NCI-H524 treated with DMSO at 0.1 percent for 48 hours (cell line): Measurements from ENCODE around the gene RNF4.
"Not testable (repeated sequence)": the region's sequence is repeated elsewhere in the genome, so short reads cannot be mapped to it uniquely, and the experiment has no call there.

ENCODE experiments used
- DNase-seq: peaks from one replicate; lab custom pipeline; 2025; lab: John Stamatoyannopoulos, UW

Gene RNF4

DNA sequence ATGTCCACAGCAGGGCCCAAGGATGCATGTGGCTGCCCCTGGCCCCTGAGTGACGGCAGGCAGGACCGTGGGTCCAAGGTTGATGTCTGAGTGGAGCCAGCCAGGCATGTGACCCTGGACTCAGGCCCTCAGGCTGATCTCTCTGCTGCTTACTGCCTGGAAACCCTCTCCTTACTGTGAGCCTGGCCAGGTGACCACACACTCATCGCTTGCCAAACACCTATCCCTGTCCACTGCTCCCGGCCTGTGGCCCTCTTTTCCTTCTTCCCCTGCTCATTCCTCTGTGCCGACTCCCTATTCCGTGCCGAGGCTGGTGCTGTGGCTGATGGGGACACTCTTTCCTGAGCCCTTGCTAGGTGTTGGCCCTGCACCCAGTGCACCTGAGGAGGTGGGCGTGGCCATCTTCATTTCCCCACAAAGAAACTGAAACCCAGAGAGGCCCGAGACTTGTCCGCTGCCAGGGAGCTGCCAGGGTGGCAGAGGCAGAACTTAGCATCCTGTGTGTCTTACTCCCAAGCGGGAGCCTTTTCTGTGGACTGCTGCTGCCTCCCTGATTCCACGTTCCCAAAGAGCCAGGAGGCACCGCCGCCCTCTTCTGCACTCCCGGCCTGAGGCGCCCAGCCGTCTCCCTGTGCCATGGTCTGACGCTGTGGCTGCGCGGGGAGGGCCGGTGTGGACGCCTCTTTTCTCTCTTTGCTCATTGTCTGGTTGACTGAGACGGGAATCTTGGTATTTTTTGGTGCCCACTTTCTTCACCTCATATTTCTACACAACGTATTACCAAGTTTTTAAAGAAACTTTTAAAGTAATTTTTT is 11.2 kb upstream of the RNF4 start:
- DNase-seq = no peak

DNA sequence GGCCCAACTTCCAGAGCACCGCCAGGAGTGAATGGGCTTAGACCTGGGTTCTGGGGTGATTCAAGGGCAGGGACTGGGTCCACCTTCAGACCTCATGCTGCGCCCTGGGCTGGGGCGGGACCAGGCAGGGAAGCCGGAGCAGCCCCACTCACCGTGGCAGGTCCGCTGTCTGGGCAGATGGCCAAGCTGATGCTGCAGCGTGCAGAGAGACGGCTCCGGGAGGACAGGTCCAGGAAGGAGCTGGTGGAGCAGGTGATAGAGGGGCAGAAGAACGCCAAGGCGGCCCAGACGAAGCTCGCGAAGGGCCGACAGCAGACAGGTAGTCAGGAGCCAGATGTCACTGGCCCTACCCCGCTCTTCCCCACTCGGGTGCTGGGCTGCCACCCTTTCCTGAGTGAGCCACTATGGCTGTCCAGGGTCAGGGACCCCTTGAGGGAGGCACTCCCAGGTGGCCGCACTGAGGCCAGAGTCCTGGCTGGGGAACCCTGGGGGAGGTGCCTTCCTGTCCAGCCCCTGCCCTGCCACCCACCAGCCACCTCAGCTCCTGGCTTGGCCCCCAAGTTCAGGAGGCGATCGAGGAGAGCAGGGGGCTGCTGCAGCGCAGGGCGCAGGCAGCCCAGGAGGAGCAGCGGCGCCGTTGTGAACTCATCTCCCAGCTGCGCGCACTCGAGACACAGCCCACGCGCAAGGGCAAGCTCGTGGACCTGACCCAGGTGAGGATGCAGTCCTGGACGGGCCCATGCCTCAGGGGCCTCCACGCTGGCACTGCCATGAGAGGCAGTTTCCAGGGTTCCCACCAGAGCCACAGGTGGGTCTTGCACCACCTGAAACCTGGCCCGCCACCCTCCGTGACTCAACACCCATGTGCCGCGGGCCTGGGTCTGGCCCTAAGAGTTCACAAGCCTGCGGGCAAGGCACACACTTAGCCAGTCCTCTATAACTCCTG is 10.1 kb upstream of the RNF4 start:
- DNase-seq = no peak

DNA sequence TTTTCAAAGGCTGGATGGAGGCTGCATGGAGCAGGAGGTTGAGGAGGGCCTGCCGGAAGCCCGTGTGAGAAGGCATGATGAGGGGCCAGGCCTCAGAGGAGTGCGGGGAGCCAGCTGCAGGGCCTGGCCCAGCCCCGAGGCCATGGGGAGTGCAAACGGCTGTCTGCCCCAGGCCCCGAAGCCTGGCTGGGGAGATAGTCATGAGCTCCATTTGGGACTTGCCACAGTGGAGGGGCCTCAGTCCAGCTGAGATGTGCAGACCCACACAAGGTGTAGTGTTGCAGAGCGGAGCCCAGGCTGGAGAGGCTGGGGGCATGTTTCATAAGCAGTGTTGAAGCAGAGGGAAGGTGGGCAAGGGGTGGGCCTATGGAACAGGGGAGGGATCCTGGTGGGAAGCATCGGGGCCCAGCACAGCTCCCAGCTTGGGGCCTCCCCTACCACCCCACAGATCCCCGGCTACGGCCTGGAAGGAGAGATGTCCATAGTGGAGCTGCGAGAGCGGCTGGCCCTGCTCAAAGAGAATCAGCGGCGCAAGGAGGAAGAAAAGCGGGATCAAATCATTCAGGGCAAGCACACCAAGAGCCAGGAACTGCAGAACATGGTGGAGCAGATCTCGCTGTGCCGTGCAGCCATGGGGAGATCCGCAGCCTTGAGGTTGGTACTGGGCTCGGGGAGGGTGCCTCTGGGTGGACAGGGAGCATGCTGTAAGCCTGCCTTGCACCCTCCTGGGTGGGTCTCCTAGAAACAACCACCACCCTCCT is 9.1 kb upstream of the RNF4 start:
- no peak for DNase-seq

DNA sequence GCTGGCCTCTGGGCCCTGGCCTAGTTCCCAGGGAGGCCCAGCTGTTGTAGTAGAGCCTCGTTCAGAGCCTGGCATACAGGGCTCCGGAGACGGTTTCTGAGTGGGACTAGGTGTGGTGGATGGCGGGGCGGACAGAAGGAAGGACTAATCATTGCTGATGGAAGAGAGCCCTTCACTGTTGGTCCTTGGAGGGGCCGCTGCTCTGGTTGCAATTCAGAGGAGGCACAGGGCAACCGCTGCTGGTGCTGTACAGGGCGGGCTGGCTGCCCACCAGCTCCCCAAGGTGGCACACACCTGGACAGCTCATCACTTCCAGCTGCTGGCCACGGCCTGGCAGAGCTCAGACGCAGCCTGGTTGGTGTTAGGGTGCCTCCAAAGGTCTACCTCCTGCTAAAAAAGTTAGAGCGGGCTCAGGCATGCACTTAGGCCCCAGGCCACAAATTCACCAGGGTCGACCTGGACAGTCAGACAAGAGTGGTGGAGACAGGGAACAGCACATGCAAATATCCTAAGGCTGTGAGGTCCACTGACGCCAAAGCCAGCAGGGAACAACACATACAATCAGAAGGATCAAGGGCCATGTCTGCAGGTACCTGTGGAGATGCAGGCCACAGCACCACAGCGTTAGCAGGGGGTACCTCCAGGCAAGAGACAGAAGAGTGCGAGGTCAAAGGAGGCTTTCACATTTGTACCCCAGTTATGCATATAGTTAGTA is 7.5 kb upstream of the RNF4 start:
- DNase-seq = no peak

DNA sequence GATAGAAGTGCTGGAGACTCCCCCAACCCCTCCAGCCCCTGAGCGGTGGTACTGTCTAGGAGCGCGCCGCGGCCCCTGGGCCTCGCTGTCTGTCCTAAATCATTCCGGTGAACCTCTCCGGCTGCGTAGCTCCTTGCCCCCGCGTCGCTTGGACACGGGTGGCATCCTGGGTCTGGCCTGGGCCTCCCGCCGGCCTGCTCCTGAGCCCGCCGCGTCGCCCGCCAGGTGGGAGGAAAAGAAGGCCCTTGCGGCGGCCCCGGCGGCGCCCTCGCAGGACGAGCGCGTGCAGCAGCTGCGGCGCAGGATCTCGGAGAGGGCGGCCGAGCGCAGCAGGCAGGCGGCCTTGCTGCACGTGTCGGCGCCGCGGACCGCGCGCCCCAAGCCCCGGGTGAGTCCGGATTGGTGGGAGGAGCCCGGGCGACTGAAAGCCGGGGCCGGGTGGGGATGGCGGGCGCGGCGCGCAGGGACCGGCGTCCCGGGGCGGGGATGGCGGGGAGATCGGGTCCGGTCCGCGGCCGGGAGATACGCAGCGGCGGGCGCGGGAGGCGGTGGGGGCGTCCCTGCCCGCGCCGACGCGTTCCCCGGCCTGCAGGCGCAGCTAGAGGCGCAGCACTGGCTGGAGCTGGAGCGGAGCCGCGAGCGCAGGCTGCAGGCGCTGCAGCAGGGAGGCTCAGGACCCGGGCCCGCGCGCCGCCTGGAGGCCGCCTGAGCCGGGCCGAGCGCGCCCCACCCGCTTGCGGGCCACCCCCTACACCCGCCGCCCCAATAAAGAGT is 6.5 kb upstream of the RNF4 start:
- DNase-seq = peak; percentile 8

DNA sequence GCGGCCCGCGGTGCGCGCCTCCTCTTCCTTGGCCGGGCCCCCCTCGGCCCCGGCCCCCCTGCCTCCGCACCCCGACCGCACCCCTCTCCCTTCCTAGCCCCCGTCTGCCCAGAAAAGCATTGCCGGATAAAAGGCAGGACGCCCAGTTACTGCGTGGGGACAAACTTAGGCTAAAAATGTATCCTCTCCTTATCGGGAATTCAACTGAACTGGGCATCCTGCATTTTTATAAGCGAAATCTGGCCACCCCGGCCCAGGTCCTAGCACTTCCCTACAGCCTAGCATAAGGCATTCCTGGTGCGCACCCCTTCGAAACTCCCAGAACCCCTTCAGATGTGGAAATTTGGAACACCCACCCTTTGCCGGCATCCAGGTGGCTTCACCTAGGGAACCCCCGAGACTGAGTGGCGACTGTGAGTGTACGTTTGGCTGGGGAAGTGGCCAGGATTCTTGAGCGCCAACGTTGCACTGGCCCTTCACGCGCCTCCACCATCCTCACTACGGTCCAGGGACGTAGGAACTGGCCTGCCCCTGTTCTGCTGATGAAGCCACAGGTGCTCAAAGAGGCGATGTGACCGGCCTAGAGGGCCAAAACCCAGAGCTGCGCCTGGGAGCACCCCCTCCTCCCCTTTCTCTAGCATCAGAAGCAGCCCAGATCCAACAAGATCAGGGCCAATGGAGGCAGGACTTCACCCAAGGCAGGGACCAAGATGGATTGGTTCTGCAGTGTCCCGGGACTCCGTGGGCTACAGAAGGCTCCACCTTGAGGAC is 5.7 kb upstream of the RNF4 start:
- DNase-seq = no peak

DNA sequence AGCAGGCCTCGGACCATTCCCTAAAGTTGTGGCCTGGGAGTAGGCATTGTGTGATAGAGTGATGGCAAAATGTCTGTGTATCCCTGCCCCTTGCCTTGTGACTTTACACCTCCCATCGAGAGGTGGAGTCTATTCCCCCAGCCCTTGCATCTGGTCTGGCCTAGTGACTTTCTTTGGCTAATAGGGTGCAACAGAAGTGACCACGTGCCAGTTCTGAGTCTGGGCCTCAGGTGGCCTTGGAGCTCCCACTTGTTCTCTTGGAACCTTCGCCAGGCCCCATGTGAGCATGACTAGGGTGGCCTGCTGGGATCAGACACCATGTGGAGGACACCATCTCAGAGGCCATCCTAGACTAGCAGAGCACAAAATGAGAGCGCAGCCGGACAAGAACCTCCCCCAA is 3.9 kb upstream of the RNF4 start:
- DNase-seq = no peak

DNA sequence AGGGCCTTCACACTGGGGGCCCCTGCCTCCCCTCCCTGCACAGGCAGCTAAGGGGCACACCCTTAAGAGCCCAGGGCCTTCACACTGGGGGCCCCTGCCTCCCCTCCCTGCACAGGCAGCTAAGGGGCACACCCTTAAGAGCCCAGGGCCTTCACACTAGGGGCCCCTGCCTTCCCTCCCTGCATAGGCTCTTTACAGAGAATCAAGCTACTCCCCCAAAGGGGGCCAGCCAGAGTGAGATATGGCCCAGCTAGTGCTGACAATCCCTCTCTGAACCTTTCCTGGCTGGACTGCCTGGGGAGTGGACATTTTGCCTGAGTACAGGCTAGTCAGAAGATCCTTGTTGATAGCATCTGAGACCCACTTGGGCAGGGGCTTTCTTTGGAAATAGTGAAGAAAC is 3.4 kb upstream of the RNF4 start:
- DNase-seq = not testable (repeated sequence)

DNA sequence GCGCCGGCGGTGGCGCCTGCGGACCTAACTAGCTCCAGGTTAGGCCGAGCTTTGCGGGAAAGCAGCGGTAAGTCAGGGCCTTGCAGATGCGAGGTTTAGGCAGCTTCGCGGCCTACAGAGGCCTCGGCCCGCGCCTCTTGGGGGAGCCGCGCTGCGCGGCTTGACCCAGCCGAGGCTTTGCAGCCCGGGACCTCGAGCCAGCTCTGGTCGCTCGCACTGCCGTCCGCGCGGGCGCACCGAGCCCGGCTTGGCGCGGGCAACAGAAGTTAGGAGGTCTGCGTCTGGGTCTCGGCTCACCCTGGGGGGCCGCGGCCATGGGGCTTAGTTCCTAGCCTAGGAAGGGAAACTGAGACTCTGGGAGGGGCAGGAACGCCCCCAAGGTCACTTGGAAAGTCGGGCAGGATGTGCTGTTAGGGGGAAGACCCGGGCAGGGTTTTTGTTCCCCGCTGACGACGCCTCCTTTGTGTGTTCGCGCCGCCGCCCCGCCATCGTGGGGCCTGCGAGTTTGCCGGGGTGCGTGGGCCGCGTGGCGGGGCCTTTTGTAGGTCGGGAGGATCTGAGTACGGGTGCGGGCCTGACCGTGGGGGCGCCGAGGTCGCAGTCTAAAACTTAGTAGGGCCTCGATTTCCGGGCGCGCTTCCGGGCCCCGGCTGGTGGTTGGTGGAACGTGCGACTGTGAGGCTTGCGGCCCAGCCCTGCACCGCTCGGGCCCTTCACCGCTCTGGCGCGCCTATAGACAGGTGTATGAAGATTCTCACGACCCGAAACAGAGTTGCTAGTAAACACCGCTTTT is 482 bp downstream of the RNF4 start:
- no peak for DNase-seq

DNA sequence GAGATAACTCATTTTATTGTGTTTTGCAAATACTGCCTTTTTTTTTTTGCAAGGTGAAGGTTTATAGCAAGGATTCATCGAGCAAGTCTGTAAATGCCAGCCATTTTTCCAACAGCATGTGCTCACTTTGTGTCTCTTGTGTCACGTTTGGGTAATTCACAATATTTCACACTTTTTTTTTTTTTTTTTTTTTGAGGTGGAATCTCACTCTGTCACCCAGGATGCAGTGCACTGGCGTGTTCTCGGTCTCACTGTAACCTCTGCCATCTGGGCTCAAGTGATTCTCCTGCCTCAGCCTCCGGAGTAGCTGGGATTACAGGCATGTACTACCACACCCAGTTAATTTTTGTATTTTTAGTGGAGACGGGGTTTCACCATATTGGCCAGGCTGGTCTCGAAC is 1.9 kb downstream of the RNF4 start:
- no peak for DNase-seq

DNA sequence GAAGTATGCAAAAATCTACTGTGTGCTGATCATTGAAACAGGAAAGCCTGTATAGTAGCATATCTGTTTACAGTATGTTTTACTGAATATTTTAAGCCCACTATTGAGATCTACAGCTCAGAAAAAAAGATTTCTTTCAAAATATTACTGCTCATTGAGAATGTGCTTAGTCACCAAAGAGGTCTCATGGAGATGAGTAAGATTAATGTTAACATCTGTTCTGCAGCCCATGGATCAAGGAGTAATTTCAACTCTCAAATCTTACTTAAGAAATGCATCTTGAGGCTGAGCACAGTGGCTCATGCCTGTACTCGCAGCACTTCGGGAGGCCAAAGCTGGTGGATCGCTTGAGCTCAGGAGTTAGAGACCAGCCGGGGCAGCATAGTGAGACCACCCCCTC is 3.3 kb downstream of the RNF4 start:
- no peak for DNase-seq

DNA sequence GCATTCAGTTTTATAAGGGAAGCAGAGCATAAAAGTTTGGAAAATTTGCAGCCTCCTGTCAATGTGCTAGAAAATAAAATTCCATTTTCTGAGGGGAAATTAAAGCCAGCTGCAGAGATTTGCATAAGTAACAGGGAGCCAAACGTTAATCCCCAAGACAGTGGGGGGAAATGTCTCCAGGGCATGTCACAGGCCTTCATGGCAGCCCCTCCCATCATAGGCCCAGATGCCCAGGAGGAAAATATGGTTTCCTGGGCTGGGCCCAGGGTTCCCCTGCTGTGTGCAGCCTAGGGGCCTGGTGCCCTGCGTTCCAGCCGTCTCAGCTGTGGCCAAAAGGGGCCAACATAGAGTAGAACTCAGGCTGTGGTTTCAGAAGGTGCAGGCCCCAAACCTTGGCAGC is 9.3 kb downstream of the RNF4 start:
- no peak for DNase-seq

DNA sequence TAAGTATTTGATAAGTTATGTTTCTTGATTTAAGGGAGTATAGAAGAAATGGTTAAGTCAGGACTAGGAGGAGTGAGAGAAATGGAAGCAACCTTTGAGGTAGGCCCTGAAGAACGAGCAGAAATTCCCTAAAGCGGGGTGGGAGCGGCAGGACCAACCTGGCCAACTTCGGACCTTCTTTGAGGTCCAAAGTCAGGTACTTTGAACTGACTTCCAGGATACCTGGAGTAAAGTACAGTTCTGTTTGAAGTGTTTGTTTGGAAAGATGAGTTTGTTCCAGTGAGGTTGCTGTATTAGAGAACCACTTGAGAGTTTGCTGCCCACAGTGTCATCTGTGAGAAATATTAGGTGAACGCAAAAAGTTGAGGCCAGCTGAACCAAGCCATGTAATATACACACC is 11.7 kb downstream of the RNF4 start:
- DNase-seq = no peak

DNA sequence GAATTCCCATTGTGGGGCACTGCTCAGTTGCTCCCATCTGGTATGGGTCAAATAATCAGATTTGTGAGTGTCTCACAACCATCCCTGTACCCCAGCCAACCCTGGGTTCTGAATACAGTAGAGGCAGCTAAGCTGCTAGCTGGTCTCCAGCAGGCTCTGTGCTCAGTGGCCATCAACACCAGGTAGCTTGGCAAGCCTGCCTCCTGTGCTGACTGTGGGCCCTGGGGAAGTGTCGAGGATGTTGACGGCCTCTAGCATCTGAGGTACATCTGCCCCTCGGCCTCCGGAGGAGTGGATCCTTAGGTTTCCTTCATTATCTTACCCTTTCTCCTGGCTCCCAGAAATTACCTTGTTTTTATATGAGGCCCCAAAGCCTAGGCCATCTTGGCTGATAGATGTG is 13.3 kb downstream of the RNF4 start:
- DNase-seq = no peak

DNA sequence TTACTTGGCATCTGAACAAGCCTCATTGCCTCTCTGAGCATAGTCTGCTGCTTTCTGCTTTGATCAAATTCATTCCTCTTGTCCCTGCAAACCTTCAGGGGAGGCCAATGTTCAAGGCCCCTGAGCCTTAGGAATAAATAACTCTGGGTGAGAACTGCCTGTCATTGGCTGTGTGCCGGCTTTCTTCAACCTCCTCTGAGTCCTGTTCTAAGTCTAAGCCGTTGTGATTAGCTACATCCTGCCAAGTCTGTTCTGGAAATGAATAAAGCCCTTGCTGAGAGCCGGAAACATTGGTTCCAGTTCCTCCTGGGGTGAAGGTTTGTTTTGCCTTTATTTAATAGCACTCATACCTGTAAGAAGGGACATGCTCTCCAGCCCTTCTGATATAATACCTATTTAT is 13.8 kb downstream of the RNF4 start:
- DNase-seq = no peak

DNA sequence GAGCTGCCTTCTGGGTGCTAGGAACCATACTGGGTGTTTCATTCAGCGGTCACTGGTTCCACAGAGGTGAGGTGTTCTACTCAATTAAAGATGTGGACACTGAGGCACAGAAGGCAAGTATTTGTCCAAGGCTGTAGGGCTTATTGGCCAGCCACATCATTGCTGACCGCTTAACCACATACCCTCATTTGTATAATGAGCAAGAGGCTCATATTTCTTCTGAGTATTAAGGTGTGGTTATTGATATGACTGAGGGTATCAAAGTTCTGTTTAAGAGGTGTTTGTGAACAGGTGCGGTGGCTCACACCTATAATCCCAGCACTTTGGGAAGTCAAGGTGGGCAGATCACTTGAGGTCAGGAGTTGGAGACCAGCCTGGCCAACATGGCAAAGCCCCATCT is 14.3 kb downstream of the RNF4 start:
- DNase-seq = no peak

DNA sequence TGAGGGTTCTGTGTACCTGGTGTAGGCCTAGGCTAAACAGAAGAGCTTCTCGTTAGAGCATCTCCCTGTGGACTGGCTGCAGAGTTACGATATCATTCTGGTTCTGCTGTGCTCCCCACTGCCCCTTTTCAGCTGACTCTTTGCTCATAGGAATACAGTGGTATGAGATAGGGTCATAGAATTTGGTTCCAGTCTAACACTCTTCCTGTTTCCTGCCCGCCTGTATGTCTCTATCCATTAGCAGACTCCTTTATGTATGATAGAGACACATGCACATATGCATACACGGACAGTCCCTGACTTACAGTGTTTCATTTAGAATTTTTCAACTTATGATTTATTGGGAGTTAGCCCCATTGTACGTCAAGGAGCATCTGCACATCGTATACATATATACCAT is 15.3 kb downstream of the RNF4 start:
- no peak for DNase-seq

DNA sequence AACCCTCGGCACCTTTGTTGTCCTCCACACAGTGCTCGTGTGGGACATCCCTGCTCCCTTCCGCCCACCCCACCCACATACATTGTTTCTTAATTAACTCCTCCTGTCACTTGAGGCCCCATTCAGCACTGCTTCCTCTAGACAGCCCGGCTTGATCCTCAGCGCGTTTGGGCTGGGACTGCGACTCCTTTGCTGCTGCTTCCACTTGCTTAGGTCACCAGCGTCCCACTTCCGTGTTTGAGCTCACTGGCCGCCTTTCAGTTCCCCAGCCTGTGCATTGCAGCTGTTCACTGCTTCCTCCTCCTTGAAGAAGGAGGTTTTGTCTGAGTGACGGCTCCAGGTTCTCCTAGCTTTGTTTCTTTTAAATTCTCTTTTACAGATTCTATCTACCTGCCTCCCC is 16.1 kb downstream of the RNF4 start:
- no peak for DNase-seq

DNA sequence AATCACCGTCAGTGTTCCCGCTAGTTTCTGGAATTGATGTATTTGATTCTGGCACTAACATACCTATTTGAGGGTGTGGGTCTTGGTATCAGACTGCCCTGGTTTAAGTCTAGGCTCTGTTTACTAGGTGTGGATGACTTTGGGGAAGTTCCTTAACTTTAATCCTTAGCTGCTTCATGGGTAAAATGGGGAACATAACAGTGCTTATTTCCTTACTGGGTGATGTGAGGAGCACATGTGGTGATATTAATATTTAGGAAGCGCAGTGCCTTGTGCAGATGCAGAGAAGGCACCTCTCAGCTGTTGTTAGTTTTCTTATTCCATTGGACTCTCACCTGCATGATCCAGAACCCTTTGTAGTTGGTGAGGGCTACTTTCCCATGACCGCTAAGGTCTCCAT is 17.1 kb downstream of the RNF4 start:
- DNase-seq = no peak

DNA sequence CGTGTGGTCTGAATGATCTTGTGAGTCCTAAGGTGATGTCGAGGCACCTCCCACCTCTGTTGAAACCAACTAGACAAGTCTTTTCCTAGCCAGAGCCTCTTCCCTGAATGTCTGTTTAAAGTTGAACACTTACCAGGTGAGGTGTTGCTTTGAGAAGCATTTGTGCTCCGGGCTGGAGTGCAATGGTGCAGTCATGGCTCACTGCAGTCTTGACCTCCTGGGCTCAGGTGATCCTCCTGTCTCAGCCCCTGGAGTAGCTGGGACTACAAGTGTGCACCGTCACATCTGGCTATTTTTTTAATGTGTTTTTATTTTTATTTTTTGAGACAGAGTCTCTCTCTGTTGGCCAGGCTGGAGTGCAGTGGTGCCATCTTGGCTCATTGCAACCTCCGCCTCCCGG is 18.1 kb downstream of the RNF4 start:
- DNase-seq = no peak
